HCT116 (cell line): ENCODE measurements around the gene ANKEF1. TPM values are rescaled to one million over a fixed set of nuclear protein-coding genes. Genes with fewer than 3 reads are reported as not detected.

ENCODE experiments used
- ATAC-seq: fragments of 200-7000 bp; cut with Tn5 transposase; 2 replicates; pipeline ENCODE4 v1.9.1; 2020; ENCODE audit warnings: mild to moderate bottlenecking, moderate library complexity
- BruUV-seq: library from RNA; stranded (reverse); fragments of 400-500 nt; replicated peaks from 2 replicates; lab custom pipeline; 2021; lab: Mats Ljungman, UMichigan
- CTCF ChIA-PET: fragments of 300-600 bp; sonication (Branson Sonifier 250); formaldehyde crosslinking; loops from one replicate; lab custom pipeline; 2021; ENCODE audit warnings: antibody characterized with exemption; lab: Charles Lee
- POLR2A ChIA-PET: fragments of 300-600, 350-600 bp; sonication (Branson Sonifier 250); formaldehyde crosslinking; loops from one replicate; lab custom pipeline; 2021; ENCODE audit warnings: antibody characterized with exemption; lab: Charles Lee
- RAD21 ChIA-PET, 2 experiments: fragments of 300-600 bp; sonication (Branson Sonifier 250); formaldehyde crosslinking; loops; one replicate each; lab custom pipeline; 2023; ENCODE audit warnings: low total read pairs in 2 of 2; ENCODE audit not compliant: uncharacterized antibody in 2 of 2, unreplicated experiment in 2 of 2, low non-redundant PET in 1 of 2; lab: Charles Lee
- DNase-seq: peaks from one replicate; pipeline ENCODE4 v3.0.0-alpha.2; 2010; ENCODE audit warnings: low read depth, low spot score
- H2AFZ ChIP-seq: fragments of 200-600 bp; shearing (Covaris generic), sonication (generic); 2 replicates; pipeline ENCODE4 v1.6.1; 2017; ENCODE audit warnings: low read depth, mixed run types, mixed read lengths, antibody characterized with exemption, low read length; ENCODE audit not compliant: poor library complexity, severe bottlenecking
- H3K27ac ChIP-seq: 2 replicates; pipeline ENCODE4 v1.5.1; 2012; ENCODE audit warnings: low read depth, low read length
- H3K27me3 ChIP-seq: fragments of 200-600 bp; sonication (generic); 2 replicates; pipeline ENCODE4 v1.6.1; 2016; ENCODE audit warnings: mixed run types, low read length, mixed read lengths; ENCODE audit not compliant: insufficient read depth
- H3K36me3 ChIP-seq, 2 experiments: fragments of 200-500 bp in 1 of 2; fragments of 200-600 bp in 1 of 2; sonication (Bioruptor generic) in 1 of 2; sonication (generic) in 1 of 2; 2 replicates each; pipeline versions ENCODE4 v1.5.1 to v1.6.1; 2014 to 2016; ENCODE audit warnings: low read length in 2 of 2, inconsistent platforms in 1 of 2, mixed read lengths in 1 of 2, mixed run types in 1 of 2; ENCODE audit not compliant: insufficient read depth in 2 of 2, control insufficient read depth in 1 of 2
- H3K4me1 ChIP-seq, 2 experiments: fragments of 200-600 bp in 1 of 2; sonication (generic) in 1 of 2; 2 replicates each; pipeline versions ENCODE4 v1.5.1 to v1.6.1; 2012 to 2017; ENCODE audit warnings: low read length in 2 of 2, inconsistent platforms in 1 of 2, mild to moderate bottlenecking in 1 of 2, mixed read lengths in 1 of 2, mixed run types in 1 of 2, moderate library complexity in 1 of 2; ENCODE audit not compliant: insufficient read depth in 2 of 2, control insufficient read depth in 1 of 2
- H3K4me2 ChIP-seq: fragments of 200-600 bp; sonication (generic); 2 replicates; pipeline ENCODE4 v1.6.1; 2017; ENCODE audit warnings: mixed run types, low read length, mixed read lengths
- H3K4me3 ChIP-seq, 2 experiments: fragments of 200-600 bp in 1 of 2; sonication (generic) in 1 of 2; replicated peaks in 1 of 2; 2 replicates each; pipeline ENCODE4 v1.5.1; 2011 to 2016; ENCODE audit warnings: low read length in 2 of 2, control low read depth in 1 of 2, low read depth in 1 of 2, mild to moderate bottlenecking in 1 of 2, mixed read lengths in 1 of 2, mixed run types in 1 of 2
- H3K79me2 ChIP-seq: fragments of 200-600 bp; sonication (generic); 2 replicates; pipeline ENCODE4 v1.6.1; 2017; ENCODE audit warnings: mild to moderate bottlenecking, mixed run types, low read length, moderate library complexity, mixed read lengths; ENCODE audit not compliant: insufficient read depth
- H3K9ac ChIP-seq: fragments of 200-600 bp; sonication (generic); 2 replicates; pipeline ENCODE4 v1.6.1; 2016; ENCODE audit warnings: low read length, mixed read lengths
- H3K9me2 ChIP-seq: fragments of 200-600 bp; sonication (generic), shearing (Covaris generic); 2 replicates; pipeline ENCODE4 v1.6.1; 2017; ENCODE audit warnings: mixed run types, mild to moderate bottlenecking, moderate library complexity; ENCODE audit not compliant: insufficient read depth
- H3K9me3 ChIP-seq, 2 experiments: fragments of 200-500 bp in 1 of 2; fragments of 200-600 bp in 1 of 2; sonication (Bioruptor generic) in 1 of 2; sonication (generic) in 1 of 2; 2 replicates each; pipeline ENCODE4 v1.6.1; 2014 to 2017; ENCODE audit warnings: low read length in 2 of 2, mixed read lengths in 2 of 2, inconsistent platforms in 1 of 2, low read depth in 1 of 2, mild to moderate bottlenecking in 1 of 2, mixed run types in 1 of 2, moderate library complexity in 1 of 2; ENCODE audit not compliant: control insufficient read depth in 1 of 2, insufficient read depth in 1 of 2
- H4K20me1 ChIP-seq: fragments of 200-600 bp; sonication (generic), shearing (Covaris generic); 2 replicates; pipeline ENCODE4 v1.6.1; 2017; ENCODE audit warnings: mixed run types, mild to moderate bottlenecking, moderate library complexity; ENCODE audit not compliant: insufficient read depth
- EGR1 ChIP-seq: IDR thresholded peaks from 2 replicates; pipeline ENCODE4 v1.6.1; 2012; ENCODE audit warnings: low read depth
- EZH2phosphoT487 ChIP-seq: fragments of 200-600 bp; IDR thresholded peaks from 2 replicates; pipeline ENCODE4 v1.6.1; 2018; ENCODE audit warnings: antibody characterized with exemption, borderline replicate concordance
- POLR2A ChIP-seq: IDR thresholded peaks from 2 replicates; pipeline ENCODE4 v1.7.0; 2011; ENCODE audit warnings: borderline replicate concordance; ENCODE audit not compliant: insufficient read depth, insufficient read length; ENCODE audit errors: extremely low read depth
- RAD21 ChIP-seq: IDR thresholded peaks from 2 replicates; pipeline ENCODE4 v1.6.1; 2012; ENCODE audit warnings: low read depth, mild to moderate bottlenecking
- SIN3A ChIP-seq: IDR thresholded peaks from 2 replicates; pipeline ENCODE4 v1.6.1; 2012; ENCODE audit warnings: low read depth
- SP1 ChIP-seq: IDR thresholded peaks from 2 replicates; pipeline ENCODE4 v1.6.1; 2012; ENCODE audit warnings: low read depth
- ZFX ChIP-seq: fragments of 450-650 bp; IDR thresholded peaks from 2 replicates; pipeline ENCODE4 v1.6.1; 2017
- intact Hi-C: fragments of 100-400 bp; cut with micrococcal nuclease; formaldehyde crosslinking; loops from 2 replicates; pipeline ENCODE4 v1.10.0; 2022
- total RNA-seq: library from RNA; stranded (reverse); gene quantifications from one replicate; pipeline ENCODE4 v1.2.1, GENCODE V29; 2021; ENCODE audit not compliant: unreplicated experiment
- TF ChIP-seq, protein P1 (sequence below): IDR thresholded peaks from 2 replicates; pipeline ENCODE4 v1.6.1; 2012
- TF ChIP-seq, protein P2 (sequence below): IDR thresholded peaks from 2 replicates; pipeline ENCODE4 v1.6.1; 2012; ENCODE audit warnings: low read depth
- TF ChIP-seq, protein P3 (sequence below): IDR thresholded peaks from 2 replicates; pipeline ENCODE4 v1.6.1; 2012

The ANKEF1 gene
- total RNA-seq, 1 experiment from 2014 or later, result 15.8 TPM

DNA sequence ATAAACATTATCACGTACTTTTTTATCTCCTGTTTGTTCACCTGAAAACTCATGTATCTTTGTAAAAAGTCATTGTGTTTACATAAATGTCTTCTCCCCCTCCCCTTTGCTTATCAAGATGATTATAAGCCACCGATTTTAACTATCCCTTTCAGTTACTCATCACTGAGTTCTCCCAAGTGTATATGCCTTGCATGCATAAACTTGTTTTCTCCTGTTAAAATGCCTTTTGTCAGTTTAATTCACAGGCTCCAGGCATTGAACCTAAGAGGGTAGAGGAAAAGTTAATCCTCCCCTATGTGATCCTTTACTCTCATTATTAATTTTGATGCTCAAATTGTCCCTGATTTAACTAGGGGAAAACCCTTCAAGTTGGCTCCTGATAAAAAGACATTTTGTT, 24.2 kb downstream of the ANKEF1 start (continued):
- TF ChIP-seq, protein P1, sequence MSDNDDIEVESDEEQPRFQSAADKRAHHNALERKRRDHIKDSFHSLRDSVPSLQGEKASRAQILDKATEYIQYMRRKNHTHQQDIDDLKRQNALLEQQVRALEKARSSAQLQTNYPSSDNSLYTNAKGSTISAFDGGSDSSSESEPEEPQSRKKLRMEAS, result no peak
- no peak for TF ChIP-seq SP1
- TF ChIP-seq EGR1, result no peak
- no peak for TF ChIP-seq ZFX
- TF ChIP-seq SIN3A, result no peak

DNA sequence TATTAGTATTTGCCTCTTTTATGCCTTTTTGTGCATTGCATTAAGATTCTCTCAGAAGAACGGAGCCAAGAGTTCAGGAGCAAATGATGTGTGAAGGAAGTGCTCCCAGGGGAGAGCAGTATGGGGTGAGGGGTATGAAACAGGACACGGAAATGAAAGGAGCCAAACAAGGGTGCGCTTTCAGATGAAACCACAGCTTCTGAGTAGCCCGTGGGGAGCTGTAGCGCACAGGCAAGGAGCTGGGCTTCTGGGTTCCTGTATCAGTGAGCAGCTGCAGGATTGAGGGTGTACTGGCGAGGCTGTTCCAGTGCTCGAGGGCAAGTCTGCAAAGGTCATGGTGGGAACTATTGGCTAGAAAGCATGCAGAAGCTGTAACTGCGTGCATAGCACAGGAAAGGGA, 25.4 kb downstream of the ANKEF1 start:
- no peak for DNase-seq
- Histone ChIP-seq H3K4me1 (no peaks in the 10 kb centered on the region), H3K4me2 (no peak overlapping the region), H3K36me3 (peaks cover 0 to 3% of the 10 kb centered on the region in 2 experiments; a peak in 1 of 4 replicates), H3K9me2 (no peaks in the 10 kb centered on the region), H3K4me3 (no peak overlapping the region), H4K20me1 (no peaks in the 10 kb centered on the region), H3K9ac (no peak overlapping the region), H3K27ac (no peak overlapping the region), H3K9me3 (no peaks in the 10 kb centered on the region), H3K79me2 (no peaks in the 10 kb centered on the region), H2AFZ (no peak overlapping the region), H3K27me3 (no peaks in the 10 kb centered on the region)
- ChIA-PET CTCF (no interaction called here), RAD21 (no interaction called here), POLR2A (no interaction called here)
- BruUV-seq, result no TSS peak
- ATAC-seq, result no peak
- TF ChIP-seq, protein P2, sequence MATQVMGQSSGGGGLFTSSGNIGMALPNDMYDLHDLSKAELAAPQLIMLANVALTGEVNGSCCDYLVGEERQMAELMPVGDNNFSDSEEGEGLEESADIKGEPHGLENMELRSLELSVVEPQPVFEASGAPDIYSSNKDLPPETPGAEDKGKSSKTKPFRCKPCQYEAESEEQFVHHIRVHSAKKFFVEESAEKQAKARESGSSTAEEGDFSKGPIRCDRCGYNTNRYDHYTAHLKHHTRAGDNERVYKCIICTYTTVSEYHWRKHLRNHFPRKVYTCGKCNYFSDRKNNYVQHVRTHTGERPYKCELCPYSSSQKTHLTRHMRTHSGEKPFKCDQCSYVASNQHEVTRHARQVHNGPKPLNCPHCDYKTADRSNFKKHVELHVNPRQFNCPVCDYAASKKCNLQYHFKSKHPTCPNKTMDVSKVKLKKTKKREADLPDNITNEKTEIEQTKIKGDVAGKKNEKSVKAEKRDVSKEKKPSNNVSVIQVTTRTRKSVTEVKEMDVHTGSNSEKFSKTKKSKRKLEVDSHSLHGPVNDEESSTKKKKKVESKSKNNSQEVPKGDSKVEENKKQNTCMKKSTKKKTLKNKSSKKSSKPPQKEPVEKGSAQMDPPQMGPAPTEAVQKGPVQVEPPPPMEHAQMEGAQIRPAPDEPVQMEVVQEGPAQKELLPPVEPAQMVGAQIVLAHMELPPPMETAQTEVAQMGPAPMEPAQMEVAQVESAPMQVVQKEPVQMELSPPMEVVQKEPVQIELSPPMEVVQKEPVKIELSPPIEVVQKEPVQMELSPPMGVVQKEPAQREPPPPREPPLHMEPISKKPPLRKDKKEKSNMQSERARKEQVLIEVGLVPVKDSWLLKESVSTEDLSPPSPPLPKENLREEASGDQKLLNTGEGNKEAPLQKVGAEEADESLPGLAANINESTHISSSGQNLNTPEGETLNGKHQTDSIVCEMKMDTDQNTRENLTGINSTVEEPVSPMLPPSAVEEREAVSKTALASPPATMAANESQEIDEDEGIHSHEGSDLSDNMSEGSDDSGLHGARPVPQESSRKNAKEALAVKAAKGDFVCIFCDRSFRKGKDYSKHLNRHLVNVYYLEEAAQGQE, result no peak
- TF ChIP-seq, protein P3, sequence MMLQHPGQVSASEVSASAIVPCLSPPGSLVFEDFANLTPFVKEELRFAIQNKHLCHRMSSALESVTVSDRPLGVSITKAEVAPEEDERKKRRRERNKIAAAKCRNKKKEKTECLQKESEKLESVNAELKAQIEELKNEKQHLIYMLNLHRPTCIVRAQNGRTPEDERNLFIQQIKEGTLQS, result no peak
- TF ChIP-seq, protein P1, result no peak
- no peak for TF ChIP-seq EZH2phosphoT487
- no peak for TF ChIP-seq POLR2A
- no peak for TF ChIP-seq RAD21
- intact Hi-C loops, result no loop called here
